Progenitor cell of endocrine pancreas (in vitro differentiated cells): Measurements from ENCODE around the gene PARL. TPM values are rescaled to one million over a fixed set of nuclear protein-coding genes. Genes with fewer than 3 reads are reported as not detected.

Source experiments
- DNase-seq: peaks from one replicate; pipeline ENCODE4 v3.0.0; 2021; ENCODE audit warnings: low spot score; ENCODE audit not compliant: unreplicated experiment
- H3K27ac Mint-ChIP-seq: 2 replicates; pipeline ENCODE4 v1.8.0; 2021; ENCODE audit warnings: mild to moderate bottlenecking, moderate library complexity, mixed read lengths
- H3K27me3 Mint-ChIP-seq: 2 replicates; pipeline ENCODE4 v1.8.0; 2021; ENCODE audit warnings: mixed read lengths
- H3K36me3 Mint-ChIP-seq: 2 replicates; pipeline ENCODE4 v1.8.0; 2022; ENCODE audit warnings: mixed read lengths; ENCODE audit not compliant: insufficient read depth
- H3K4me1 Mint-ChIP-seq: 2 replicates; pipeline ENCODE4 v1.8.0; 2021; ENCODE audit warnings: low read depth, mixed read lengths
- H3K4me3 Mint-ChIP-seq: 2 replicates; pipeline ENCODE4 v1.8.0; 2021; ENCODE audit warnings: low read depth, mild to moderate bottlenecking, moderate library complexity, mixed read lengths
- H3K9me3 Mint-ChIP-seq: 2 replicates; pipeline ENCODE4 v1.8.0; 2021; ENCODE audit warnings: low read depth, mixed read lengths
- total RNA-seq: library from RNA; stranded (reverse); gene quantifications from 2 replicates; pipeline ENCODE4 v1.2.1, GENCODE V29; 2021
- TF ChIP-seq, protein P1 (sequence below): fragments of 200-600 bp; sonication (generic); IDR thresholded peaks from one replicate; pipeline ENCODE4 v1.5.0; 2021; ENCODE audit warnings: antibody characterized with exemption, mild to moderate bottlenecking; ENCODE audit not compliant: unreplicated experiment

PARL gene
- total RNA-seq, 1 donor from 2014 or later, result 54.8 TPM

DNA sequence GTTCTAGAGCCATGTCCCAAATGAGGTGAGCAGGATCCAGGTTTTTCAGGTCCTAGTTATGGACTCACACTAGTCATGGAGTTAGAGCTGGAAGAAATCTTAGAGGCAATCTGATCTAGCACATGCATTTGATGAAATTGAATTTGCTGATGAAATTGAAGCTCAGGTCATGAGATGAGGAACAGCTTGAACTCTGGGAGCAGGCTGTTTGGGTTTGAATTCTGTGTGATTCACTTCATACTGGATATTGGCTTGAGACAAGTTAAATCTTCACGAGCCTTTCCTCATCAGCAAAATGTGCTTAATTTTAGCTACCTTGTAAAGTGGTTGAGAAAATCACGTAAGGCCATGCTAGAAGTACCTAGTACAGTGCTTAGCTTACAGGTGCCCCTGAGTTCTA lies 33.5 kb upstream of the PARL start:
- TF ChIP-seq, protein P1, sequence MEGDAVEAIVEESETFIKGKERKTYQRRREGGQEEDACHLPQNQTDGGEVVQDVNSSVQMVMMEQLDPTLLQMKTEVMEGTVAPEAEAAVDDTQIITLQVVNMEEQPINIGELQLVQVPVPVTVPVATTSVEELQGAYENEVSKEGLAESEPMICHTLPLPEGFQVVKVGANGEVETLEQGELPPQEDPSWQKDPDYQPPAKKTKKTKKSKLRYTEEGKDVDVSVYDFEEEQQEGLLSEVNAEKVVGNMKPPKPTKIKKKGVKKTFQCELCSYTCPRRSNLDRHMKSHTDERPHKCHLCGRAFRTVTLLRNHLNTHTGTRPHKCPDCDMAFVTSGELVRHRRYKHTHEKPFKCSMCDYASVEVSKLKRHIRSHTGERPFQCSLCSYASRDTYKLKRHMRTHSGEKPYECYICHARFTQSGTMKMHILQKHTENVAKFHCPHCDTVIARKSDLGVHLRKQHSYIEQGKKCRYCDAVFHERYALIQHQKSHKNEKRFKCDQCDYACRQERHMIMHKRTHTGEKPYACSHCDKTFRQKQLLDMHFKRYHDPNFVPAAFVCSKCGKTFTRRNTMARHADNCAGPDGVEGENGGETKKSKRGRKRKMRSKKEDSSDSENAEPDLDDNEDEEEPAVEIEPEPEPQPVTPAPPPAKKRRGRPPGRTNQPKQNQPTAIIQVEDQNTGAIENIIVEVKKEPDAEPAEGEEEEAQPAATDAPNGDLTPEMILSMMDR, result no peak
- no peak overlapping the region for H3K4me3 Mint-ChIP-seq
- H3K27me3 Mint-ChIP-seq, result no peaks in the 10 kb centered on the region
- H3K36me3 Mint-ChIP-seq, result peaks cover 19% of the 10 kb centered on the region
- H3K9me3 Mint-ChIP-seq, result no peaks in the 10 kb centered on the region
- peaks cover 2% of the 10 kb centered on the region for H3K4me1 Mint-ChIP-seq
- no peak for DNase-seq
- H3K27ac Mint-ChIP-seq, result no peak overlapping the region

DNA sequence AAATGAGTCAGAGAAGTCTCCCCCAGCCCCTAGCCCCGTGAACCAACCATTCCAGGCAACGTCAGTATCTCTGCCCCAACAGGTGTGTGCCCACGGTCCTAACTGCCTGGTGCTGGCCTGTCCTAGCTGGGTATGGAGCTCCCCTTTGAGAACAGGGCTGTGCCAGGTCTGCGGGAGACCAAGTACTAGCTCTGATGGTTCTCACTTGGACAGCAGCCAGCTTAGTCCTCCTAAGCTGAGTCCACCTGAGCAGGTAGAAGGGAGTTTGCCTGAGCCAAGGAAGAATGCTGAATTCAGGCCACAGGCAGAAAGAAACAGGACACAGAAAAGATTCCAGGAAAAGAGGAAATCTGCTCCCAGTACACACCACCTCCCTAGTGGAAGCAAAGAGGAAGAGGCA lies 33.1 kb upstream of the PARL start:
- TF ChIP-seq, protein P1, result no peak
- Mint-ChIP-seq H3K27ac (no peak overlapping the region), H3K4me1 (peaks cover 5% of the 10 kb centered on the region), H3K4me3 (no peak overlapping the region), H3K27me3 (no peaks in the 10 kb centered on the region), H3K9me3 (no peaks in the 10 kb centered on the region), H3K36me3 (peaks cover 17% of the 10 kb centered on the region)
- DNase-seq, result no peak

DNA sequence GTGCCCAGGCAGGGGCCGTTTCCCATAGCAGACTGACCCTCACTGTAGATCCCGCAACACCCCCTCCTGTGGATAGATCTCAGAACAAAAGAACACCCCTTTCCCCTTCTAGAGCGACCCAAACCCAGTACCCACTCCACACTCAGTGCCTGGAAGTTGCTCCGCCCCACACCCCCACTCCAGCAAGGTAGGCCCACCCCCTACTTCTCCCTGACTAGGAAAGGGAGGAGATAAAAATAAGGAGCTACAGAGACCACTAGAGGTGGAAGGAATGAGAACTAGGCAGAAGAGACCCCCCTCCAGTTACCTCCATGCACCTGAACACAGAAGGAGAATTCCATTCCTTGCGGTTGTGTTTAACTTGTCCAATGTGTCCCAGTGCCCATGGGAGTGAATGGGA lies 30.2 kb upstream of the PARL start:
- peaks cover 20% of the 10 kb centered on the region for H3K27me3 Mint-ChIP-seq
- no peak for DNase-seq
- no peak overlapping the region for H3K27ac Mint-ChIP-seq
- peaks cover 4% of the 10 kb centered on the region for H3K36me3 Mint-ChIP-seq
- H3K4me1 Mint-ChIP-seq, result peaks cover 8% of the 10 kb centered on the region
- H3K4me3 Mint-ChIP-seq, result no peak overlapping the region
- TF ChIP-seq, protein P1, result no peak
- H3K9me3 Mint-ChIP-seq, result no peaks in the 10 kb centered on the region

DNA sequence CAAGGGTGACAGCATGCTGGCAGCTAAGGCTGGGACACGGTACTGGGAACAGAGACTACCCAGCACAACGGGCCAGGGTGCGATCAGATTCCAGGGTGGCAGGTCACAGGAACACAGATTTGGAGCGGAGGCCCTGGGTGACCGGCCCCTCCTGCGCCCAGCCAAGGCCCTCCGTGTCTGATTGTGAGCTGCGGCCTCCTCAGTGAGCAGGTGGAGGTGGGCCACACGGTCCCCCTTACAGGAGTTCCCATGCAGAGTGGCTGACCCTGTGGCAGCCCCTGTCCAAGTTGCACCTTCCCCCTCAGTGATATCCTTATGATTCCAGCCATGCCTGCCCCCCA lies 28.9 kb upstream of the PARL start:
- TF ChIP-seq, protein P1, result no peak
- H3K4me3 Mint-ChIP-seq, result no peak overlapping the region
- peaks cover 8% of the 10 kb centered on the region for H3K4me1 Mint-ChIP-seq
- H3K27me3 Mint-ChIP-seq, result peaks cover 20% of the 10 kb centered on the region
- no peaks in the 10 kb centered on the region for H3K9me3 Mint-ChIP-seq
- peak overlapping the region; percentile 67 for H3K27ac Mint-ChIP-seq
- no peak for DNase-seq
- H3K36me3 Mint-ChIP-seq, result no peaks in the 10 kb centered on the region

DNA sequence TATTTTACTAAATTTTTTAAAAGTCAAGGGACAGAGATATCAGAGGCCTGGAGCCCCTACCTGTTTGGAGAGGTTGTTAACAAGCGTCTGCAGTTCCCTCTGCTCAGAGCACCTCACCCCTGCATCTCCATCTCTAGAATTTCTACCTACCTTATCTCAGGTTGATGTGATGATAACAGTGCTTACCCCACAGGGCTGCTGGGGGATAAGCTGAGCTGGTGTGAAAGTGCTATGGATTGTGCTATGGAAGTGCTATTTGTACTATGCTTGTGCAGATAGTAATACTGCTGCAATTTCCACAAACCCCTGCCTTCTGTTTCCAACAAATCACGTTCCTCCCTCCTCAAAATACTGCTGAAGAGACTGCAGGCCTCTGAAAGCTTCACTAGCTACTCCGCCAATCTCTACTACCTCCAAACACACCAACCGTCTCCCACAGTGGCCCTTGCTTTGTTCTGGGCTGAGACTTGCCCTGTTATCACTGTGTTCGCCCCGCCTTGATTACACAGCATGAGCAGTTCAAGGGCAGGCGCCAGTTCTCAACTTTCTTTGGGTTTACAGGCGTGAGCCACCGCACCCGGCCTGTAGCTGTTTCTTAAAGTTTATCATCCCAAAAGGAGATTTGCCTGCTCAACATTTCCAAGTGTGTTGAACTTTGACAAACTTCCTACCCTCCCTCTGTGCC lies 28.4 kb upstream of the PARL start:
- DNase-seq, result no peak
- Mint-ChIP-seq H3K4me3 (no peak overlapping the region), H3K27ac (peak overlapping the region; percentile 67), H3K36me3 (no peaks in the 10 kb centered on the region), H3K9me3 (no peaks in the 10 kb centered on the region), H3K27me3 (peaks cover 20% of the 10 kb centered on the region), H3K4me1 (peaks cover 8% of the 10 kb centered on the region)
- TF ChIP-seq, protein P1, result no peak
